DMS79 (cell line): ENCODE measurements around the gene RCAN3.
"Not testable (repeated sequence)": the region's sequence is repeated elsewhere in the genome, so short reads cannot be mapped to it uniquely, and the experiment has no call there.

Experiments used
- DNase-seq: peaks from one replicate; lab custom pipeline; 2025; lab: John Stamatoyannopoulos, UW

The RCAN3 gene

GRCh38 chr1:24502709-24503058 is at the start of gene RCAN3:
Gene RCAN3, plus strand, starts transcription at chr1:24502836. Its CDS starts 11,537 bp downstream, at chr1:24514373.
- DNase-seq, result peak; percentile 47

DNA sequence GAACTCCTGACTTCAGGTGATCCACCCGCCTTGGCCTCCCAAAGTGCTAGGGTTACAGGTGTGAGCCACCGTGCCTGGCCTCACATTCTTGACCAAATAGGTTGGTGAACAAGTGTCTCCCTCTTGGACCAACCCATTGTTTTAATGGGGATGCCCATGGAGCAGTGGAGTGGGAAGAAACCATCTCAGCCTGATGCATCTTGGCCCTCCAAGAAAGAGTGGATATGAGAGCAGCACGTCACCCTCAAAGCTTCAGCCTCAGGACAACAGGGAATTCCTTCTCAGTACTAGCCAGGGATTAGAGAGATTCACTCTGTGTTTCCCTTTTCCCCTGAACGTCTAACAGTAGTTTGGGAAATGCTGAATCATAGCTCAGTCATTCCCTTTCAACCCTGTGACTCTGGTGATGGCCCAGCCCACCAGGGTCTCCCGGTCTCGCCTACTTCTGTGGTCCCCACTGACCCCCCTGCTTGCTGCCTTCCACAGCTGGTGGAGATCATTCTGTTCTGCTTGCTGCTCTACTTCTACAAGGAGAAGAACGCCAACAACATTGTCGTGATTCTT is 49.6 kb upstream of the RCAN3 start:
- no peak for DNase-seq

- no peak for DNase-seq
These were observed 48.0 kb upstream of the RCAN3 start for GRCh38 chr1:24454673-24455072.

GRCh38 chr1:24455272-24455671 is 47.4 kb upstream of the RCAN3 start:
- no peak for DNase-seq

DNA sequence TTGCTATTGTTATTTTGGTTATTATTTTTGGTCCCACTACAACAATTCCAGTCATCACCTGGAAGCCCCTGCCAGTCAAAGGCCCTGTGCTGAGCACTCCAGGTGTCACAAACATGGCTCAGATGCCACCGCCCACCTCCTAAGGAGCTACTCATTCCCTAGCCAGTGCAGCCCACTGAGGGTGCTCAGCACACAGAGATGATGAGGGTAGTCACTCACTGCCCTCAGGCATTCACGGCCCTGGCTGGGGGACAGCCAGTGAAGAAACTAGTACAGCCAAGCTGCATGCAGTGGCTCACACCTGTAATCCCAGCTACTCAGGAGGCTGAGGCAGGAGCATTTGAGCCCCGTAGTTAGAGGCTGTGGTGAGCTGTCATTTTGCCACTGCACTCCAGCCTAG is 44.8 kb upstream of the RCAN3 start:
- DNase-seq, result no peak

DNA sequence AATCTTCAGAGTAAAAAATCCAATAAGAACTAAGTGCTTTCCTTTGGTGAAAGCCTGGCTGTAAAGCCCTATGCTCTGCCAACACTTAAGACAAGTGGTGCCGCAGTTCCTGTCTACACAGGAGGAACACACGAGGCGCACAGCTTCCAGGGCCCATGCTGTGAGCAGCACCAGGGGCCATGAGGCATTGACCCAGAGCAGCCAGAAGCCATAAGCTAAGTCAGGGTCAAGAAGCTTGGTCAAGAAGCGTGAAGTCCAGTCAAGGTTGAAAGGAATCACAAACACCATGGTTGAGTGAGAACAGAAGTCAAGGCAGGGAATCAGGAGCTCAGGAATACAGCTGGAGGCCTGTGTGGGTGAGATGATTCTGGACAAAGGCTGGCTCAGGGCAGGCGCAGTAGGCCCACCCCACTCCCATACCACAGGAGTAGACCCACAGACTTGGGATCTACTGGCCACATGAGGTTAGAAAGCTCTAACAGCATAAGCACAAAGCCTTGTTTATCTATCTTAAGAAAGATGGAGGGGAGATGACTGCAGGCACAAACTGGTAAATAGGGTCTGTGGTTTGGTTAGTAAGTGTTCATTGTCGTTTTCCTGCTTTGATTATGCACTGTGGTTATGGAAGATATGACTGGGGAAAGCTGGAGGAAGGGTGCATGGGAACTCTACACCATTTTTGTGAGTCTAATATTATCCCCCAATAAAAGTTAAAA is 42.9 kb upstream of the RCAN3 start:
- peak; percentile 83 for DNase-seq

DNA sequence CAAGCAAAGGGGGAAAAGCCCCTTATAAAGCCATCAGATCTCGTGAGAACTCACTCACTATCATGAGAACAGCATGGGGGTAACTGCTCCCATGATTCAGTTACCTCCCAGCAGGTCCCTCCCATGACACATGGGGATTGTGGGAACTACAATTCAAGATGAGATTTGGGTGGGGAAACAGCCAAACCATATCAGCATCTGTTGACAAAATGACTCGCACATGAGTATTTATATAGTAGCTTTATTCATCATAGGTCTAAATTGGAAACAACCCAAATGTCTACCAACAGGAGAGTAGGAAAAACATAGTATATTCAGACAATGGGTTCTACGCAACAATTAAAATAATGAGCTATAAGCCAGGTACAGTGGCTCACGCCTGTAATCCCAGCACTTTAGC is 40.5 kb upstream of the RCAN3 start:
- not testable (repeated sequence) for DNase-seq

- DNase-seq, result peak; percentile 94
These were observed 38.6 kb upstream of the RCAN3 start for GRCh38 chr1:24463776-24464735.

- no peak for DNase-seq
These were observed 37.5 kb upstream of the RCAN3 start for GRCh38 chr1:24465099-24465498.

- DNase-seq, result no peak
These were observed 37.0 kb upstream of the RCAN3 start for GRCh38 chr1:24465638-24466037.

DNA sequence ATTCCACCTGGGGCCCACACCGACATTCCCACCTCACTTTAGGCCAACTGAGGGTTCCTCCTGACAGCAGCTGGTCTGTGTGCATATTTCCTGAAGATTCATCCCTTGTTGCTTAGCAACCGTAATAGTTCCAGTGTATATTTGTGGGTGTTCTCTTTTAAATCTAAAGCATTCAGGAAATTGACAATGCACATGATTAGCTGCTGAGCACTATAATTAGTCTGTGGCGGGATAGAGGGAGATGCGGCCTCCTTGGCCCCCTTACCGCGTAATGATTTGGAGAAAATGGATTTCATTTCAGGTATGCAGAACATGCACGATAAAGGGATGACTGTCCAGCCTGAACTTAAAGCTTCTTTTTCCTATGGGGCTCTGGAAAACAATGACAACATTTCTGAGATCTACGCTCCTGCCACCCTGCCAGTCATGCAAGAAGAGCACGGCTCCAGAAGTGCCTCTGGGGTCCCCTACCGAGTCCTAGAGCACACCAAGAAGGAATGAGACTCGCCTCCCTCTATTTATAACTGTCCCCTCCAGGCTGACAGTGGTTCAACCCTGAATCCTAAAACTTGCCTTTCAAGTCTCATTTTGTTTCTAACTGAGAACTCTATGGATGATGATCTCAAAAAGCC is 33.8 kb upstream of the RCAN3 start:
- DNase-seq, result no peak

GRCh38 chr1:24470592-24470991 is 32.0 kb upstream of the RCAN3 start:
- no peak for DNase-seq

DNA sequence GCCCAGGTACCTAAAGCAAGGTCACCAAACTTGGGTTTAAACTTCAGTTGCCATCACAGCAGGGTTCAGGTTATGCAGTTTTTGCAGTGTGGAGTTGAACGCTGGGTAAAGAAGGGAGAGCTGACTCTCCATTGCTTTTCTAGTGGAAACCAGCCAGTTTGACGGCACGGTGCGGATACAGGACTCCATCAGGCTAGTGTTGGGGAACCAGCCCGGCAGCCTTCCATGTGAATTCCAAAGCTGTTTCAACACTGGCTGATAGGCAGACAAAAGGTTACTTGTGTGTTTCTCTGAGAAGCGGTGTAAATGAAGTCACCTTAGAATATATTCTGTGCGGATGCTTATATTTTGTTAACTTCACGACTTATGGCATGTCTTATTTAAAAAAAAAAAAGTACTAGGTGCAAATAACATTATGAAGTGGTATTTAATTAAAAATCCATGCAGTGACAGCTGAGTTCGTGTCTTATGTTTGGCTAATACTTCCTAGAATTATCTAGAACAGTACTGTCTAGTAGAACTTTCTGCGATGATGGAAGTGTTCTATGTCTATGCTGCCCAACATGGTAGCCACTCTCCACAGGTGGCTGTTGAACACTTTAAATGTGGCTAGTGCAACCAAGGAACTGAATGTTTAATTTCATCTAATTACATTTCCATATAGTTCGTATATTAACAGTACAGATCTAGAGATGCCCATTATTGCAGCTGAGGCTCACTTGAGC is 29.9 kb upstream of the RCAN3 start:
- no peak for DNase-seq

- no peak for DNase-seq
These were observed 28.4 kb upstream of the RCAN3 start for GRCh38 chr1:24474193-24474592.

GRCh38 chr1:24475700-24476099 is 26.9 kb upstream of the RCAN3 start:
- DNase-seq, result no peak

GRCh38 chr1:24476571-24476970 is 26.1 kb upstream of the RCAN3 start:
- DNase-seq, result no peak

- DNase-seq, result no peak
These were observed 25.3 kb upstream of the RCAN3 start for GRCh38 chr1:24477309-24477708.

DNA sequence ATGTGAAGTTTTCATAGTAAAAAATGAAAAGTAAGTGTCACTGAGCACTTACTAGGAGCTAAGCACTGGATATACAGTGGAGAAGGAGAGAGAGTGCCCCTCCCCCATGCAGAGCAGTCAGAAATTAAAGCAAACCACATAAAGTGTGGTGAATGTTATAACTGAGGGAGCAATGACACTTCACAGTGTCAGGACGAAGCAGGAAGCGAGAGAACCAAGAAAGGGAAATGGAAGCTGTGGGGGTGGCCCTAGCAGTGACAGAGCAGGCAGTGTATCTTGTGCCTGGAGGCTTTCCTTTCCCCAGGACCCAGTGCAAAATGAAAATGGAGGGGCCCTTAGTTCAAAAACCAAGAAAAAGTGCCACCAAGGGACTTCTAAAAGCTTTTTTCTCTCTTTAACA is 21.5 kb upstream of the RCAN3 start:
- no peak for DNase-seq

DNA sequence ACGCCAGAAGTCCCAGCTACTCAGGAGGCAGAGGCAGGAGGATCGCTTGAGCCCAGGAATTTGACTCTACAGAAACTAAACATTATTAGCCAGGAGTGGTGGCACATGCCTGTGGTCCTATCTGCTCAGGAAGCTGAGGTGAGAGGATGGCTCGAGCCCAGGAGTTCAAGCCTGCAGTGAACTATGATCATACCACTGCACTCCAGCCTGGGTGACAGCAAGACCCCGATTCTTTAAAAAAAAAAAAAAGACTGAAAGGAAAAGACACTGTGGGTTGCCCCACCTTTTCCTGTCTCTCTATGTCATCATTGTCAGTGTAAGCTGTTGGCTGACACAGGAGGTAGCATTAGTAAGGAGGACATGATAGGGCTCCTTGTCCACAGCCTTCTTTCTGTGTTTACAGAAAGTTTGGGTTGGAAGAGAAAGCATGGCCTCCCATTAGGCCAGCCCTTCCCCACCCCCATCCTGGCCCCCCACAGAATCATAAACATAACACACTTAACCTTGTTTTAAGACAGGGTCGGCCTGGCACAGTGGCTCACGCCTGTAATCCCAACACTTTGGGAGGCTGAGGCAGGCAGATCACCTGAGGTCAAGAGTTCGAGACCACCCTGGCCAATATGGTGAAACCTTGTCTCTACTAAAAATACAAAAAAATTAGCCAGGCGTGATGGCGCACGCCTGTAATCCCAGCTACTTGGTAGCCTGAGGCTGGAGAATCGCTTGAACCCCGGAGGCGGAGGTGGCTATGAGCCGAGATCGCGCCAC is 20.6 kb upstream of the RCAN3 start:
- no peak for DNase-seq

DNA sequence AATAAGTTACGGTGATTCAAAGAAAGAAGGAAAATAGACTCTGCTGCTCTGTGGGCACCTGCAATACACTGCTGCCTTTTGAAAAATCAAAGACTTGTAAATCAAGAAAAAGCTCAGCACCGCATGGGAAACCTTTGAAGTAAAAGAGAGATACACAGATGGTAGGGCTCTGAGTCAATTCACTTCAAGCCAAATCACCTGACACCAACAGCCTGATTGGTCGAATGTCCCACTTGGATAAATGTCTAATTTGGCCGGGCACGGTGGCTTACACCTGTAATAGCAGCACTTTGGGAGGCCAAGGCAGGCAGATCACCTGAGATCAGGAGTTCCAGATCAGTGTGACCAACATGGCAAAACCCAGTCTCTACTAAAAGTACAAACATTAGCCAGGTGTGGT is 19.2 kb upstream of the RCAN3 start:
- DNase-seq, result no peak

- DNase-seq, result no peak
These were observed 18.4 kb upstream of the RCAN3 start for GRCh38 chr1:24484199-24484598.
